H1 (cell line): ENCODE measurements around the gene RESP18.

Experiments
- BRCA1 ChIP-seq: IDR thresholded peaks from 2 replicates; pipeline ENCODE4 v1.6.1; 2012; ENCODE audit warnings: low read depth, low read length, improper control_type of control experiment
- CTCF ChIP-seq, 3 experiments: IDR thresholded peaks; 1 replicate in 2 of 3; 2 replicates in 1 of 3; pipeline versions ENCODE4 v1.5.1 to v1.6.1; 2011; ENCODE audit warnings: low read length in 3 of 3, mild to moderate bottlenecking in 3 of 3, inconsistent platforms in 2 of 3, low read depth in 1 of 3, moderate library complexity in 1 of 3; ENCODE audit not compliant: insufficient read depth in 1 of 3; ENCODE audit errors: control extremely low read depth in 1 of 3
- EZH2 ChIP-seq: fragments of 200-600 bp; sonication (generic); IDR thresholded peaks from 2 replicates; pipeline ENCODE4 v1.7.1; 2012; ENCODE audit warnings: low read depth, mild to moderate bottlenecking, moderate library complexity, low read length, inconsistent platforms; ENCODE audit not compliant: severe bottlenecking

DNA sequence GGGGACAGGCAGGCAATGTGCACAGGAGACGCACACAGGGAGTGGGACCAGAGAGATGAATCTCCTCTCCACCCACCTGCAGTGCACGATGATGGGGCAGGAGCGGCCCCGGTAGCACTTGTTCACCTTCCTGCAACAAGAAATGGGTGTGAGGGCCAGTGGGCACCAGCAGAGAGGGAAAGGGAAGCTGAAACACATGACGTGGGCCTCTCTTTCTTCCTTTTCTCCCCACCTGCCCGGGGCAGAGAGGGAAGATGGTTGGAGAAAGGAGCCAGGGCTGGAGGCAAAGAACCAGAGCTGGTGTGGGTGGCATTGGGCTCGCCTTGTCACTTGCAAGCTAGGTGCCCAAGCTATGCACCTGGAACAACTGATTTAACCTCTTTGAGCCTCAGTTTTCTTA, 41.1 kb downstream of the RESP18 start:
- TF ChIP-seq EZH2 (no peak), CTCF (IDR thresholded peaks at IDR 0.05; ENCODE audit: control extremely low read depth in 1 of 3, insufficient read depth in 1 of 3, low read depth in 1 of 3, low read length in 3 of 3) (no peak), BRCA1 (no peak)
